ENCODE results near the gene CSTPP1.

Gene CSTPP1

GRCh38 chr11:46949297-46949696, 12.7 kb downstream of the CSTPP1 start:
- Histone ChIP-seq H2AFZ (ENCODE audit: low read depth) (no peak overlapping the region), H3K4me2 (no peak overlapping the region), H3K27me3 (ENCODE audit: insufficient read depth, low read depth) (no peaks in the 10 kb centered on the region), H3K4me1 (ENCODE audit: low read depth, poor library complexity, severe bottlenecking) (peaks cover 21% of the 10 kb centered on the region), H3K9ac (no peak overlapping the region), H3K79me2 (ENCODE audit: insufficient read depth, low read depth) (no peaks in the 10 kb centered on the region), H3K4me3 (IDR thresholded peaks at IDR 0.05; ENCODE audit: insufficient read depth, low read depth, low read length) (no peak overlapping the region), H3K27ac (no peak overlapping the region), H4K20me1 (ENCODE audit: insufficient read depth) (no peaks in the 10 kb centered on the region), H3K36me3 (ENCODE audit: insufficient read depth) (no peaks in the 10 kb centered on the region)
- no peak for TF ChIP-seq CTCF (conservative IDR thresholded peaks at IDR 0.05; ENCODE audit: low read depth, low read length)

GRCh38 chr11:46951864-46952263, 15.3 kb downstream of the CSTPP1 start:
- Histone ChIP-seq H3K4me3 (IDR thresholded peaks at IDR 0.05; ENCODE audit: insufficient read depth, low read depth, low read length) (no peak overlapping the region), H3K4me2 (no peak overlapping the region), H2AFZ (ENCODE audit: low read depth) (no peak overlapping the region), H3K4me1 (ENCODE audit: low read depth, poor library complexity, severe bottlenecking) (peaks cover 19% of the 10 kb centered on the region), H3K79me2 (ENCODE audit: insufficient read depth, low read depth) (no peaks in the 10 kb centered on the region), H3K27ac (no peak overlapping the region), H3K9ac (no peak overlapping the region), H4K20me1 (ENCODE audit: insufficient read depth) (no peaks in the 10 kb centered on the region), H3K27me3 (ENCODE audit: insufficient read depth, low read depth) (no peaks in the 10 kb centered on the region), H3K36me3 (ENCODE audit: insufficient read depth) (no peaks in the 10 kb centered on the region)
- no peak for TF ChIP-seq CTCF (conservative IDR thresholded peaks at IDR 0.05; ENCODE audit: low read depth, low read length)

- Histone ChIP-seq H3K27me3 (ENCODE audit: insufficient read depth, low read depth) (no peaks in the 10 kb centered on the region), H3K9ac (no peak overlapping the region), H3K36me3 (ENCODE audit: insufficient read depth) (no peaks in the 10 kb centered on the region), H2AFZ (ENCODE audit: low read depth) (no peak overlapping the region), H4K20me1 (ENCODE audit: insufficient read depth) (no peaks in the 10 kb centered on the region), H3K4me3 (IDR thresholded peaks at IDR 0.05; ENCODE audit: insufficient read depth, low read depth, low read length) (no peak overlapping the region), H3K4me1 (ENCODE audit: low read depth, poor library complexity, severe bottlenecking) (peaks cover 12% of the 10 kb centered on the region), H3K79me2 (ENCODE audit: insufficient read depth, low read depth) (no peaks in the 10 kb centered on the region), H3K27ac (no peak overlapping the region), H3K4me2 (no peak overlapping the region)
- no peak for TF ChIP-seq CTCF (conservative IDR thresholded peaks at IDR 0.05; ENCODE audit: low read depth, low read length)
Measured at GRCh38 chr11:46952553-46952952, 16.0 kb downstream of the CSTPP1 start.

GRCh38 chr11:46953093-46953492, 16.5 kb downstream of the CSTPP1 start:
- Histone ChIP-seq H3K36me3 (ENCODE audit: insufficient read depth) (no peaks in the 10 kb centered on the region), H3K27me3 (ENCODE audit: insufficient read depth, low read depth) (no peaks in the 10 kb centered on the region), H3K4me3 (IDR thresholded peaks at IDR 0.05; ENCODE audit: insufficient read depth, low read depth, low read length) (no peak overlapping the region), H3K4me2 (no peak overlapping the region), H2AFZ (ENCODE audit: low read depth) (no peak overlapping the region), H3K79me2 (ENCODE audit: insufficient read depth, low read depth) (no peaks in the 10 kb centered on the region), H4K20me1 (ENCODE audit: insufficient read depth) (no peaks in the 10 kb centered on the region), H3K9ac (no peak overlapping the region), H3K4me1 (ENCODE audit: low read depth, poor library complexity, severe bottlenecking) (peaks cover 7% of the 10 kb centered on the region), H3K27ac (no peak overlapping the region)
- TF ChIP-seq CTCF (conservative IDR thresholded peaks at IDR 0.05; ENCODE audit: low read depth, low read length), result no peak

All from KMS-11 (cell line).